NCI-H69 (cell line): ENCODE data around the gene RAB40B.
"Not testable (repeated sequence)": the region's sequence is repeated elsewhere in the genome, so short reads cannot be mapped to it uniquely, and the experiment has no call there.

Experiments used
- DNase-seq: peaks from one replicate; lab custom pipeline; 2025; lab: John Stamatoyannopoulos, UW

RAB40B gene, protein sequence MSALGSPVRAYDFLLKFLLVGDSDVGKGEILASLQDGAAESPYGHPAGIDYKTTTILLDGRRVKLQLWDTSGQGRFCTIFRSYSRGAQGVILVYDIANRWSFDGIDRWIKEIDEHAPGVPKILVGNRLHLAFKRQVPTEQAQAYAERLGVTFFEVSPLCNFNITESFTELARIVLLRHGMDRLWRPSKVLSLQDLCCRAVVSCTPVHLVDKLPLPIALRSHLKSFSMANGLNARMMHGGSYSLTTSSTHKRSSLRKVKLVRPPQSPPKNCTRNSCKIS

DNA sequence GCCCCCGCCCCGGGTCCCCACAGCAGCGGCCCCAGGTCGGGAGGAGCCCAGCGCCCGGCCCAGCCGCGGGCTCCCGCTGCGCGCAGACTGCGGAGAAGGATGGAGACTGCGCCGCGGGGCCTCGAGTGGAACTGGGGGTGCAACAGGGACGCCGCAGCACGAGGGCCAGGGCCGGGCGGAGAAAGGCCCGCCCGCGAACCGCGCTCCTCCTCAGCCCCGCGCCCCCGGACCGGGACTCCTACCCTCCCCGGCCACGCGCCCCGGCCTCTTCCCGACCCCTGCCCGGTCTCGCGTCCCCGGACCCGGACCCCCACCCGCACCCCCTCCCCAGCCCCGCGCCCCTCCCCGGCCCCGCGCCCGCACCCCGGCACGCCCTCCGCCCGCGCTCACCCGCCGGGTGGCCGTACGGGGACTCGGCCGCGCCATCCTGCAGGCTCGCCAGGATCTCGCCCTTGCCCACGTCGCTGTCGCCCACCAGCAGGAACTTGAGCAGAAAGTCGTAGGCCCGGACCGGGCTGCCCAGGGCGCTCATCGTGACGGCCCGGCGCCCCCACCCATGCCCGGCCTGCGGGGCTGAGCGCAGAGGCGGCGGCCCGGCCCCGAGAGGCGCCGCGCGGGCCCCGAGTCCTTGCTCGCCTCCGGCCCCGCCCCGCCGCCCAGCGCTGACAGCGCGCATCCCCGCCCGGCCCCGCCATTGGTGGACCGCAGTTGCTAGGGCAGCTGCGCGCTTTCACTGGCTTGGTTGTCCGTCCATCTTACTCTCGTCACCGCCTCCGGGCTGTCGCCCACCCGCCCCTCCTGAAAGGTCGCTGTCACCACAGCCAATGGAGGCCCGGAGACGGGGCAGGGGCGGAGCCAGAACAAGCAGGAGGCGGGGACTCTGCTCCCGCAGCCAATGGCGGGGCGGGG is at the start of gene RAB40B:
Gene RAB40B, minus strand, starts transcription at position 634 of the 909 bp plus-strand sequence. Its CDS starts 102 bp downstream, at position 532.
- peak; percentile 99 for DNase-seq

DNA sequence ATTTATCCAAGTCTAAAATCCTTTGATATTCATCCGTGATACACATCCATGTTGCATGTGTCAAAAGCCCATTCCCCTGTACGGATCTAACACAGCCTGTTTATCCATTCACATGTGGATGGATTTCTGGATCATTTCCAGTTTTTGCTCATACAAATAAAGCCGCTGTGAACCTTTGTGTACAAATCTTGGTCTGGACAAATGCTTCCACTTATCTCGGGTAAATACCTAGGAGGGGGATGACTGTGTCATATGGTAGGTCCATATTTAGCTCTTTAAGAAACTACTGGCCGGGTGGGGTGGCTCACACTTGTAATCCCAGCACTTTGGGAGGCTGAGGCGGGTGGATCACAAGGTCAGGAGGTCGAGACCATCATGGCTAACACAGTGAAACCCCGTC is 47.0 kb upstream of the RAB40B start:
- peak; percentile 82 for DNase-seq

DNA sequence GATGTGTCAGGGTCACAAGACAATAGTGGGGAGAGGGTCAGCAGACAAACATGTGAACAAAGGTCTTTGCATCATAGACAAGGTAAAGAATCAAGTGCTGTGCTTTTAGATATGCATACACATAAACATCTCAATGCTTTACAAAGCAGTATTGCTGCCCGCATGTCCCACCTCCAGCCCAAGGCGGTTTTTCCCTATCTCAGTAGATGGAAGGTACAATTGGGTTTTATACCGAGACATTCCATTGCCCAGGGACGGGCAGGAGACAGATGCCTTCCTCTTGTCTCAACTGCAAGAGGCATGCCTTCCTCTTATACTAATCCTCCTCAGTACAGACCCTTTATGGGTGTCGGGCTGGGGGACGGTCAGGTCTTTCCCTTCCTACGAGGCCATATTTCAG is 46.2 kb upstream of the RAB40B start:
- DNase-seq: not testable (repeated sequence)

DNA sequence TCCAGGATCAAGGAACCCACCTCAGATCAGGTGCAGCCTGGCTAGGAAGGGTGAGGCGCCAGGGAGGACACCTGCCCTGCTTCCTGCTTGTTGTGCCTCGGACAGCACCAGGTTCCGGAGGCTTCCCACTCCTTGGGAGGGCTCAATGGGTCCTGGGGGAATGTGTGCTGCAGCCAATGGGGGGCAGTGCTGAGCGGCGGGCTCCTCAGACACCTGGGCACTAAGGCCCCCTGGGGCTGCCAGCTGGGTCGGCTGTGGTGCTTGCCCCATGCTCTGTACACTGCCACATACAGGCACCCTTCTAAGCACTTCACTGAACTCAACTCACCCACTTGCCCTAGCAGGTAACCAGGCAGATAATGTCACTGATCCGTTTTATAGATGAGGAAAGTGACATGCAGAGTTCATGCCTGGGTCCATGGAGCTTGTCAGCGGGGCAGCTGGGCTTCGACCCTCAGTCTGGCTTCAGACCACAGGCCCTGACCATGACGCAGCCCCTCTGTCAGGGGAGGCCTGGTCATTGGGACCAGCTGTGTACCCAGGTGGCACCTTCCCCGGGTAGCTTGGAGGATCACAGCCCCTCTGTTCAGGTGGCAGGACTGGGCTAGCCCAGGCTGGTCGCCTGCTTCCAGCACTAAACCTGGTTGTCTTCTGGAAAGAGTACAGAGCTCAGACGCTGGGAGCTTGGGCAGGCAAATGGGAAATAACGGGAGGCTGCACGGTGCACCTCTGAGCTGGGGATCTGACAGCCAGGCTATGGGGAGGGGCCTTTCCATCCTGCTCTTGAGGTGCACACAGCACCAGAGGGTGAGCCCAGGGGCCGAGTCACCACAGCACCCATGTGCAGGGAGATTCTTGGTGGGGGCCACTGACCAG is 45.1 kb upstream of the RAB40B start:
- DNase-seq: no peak

DNA sequence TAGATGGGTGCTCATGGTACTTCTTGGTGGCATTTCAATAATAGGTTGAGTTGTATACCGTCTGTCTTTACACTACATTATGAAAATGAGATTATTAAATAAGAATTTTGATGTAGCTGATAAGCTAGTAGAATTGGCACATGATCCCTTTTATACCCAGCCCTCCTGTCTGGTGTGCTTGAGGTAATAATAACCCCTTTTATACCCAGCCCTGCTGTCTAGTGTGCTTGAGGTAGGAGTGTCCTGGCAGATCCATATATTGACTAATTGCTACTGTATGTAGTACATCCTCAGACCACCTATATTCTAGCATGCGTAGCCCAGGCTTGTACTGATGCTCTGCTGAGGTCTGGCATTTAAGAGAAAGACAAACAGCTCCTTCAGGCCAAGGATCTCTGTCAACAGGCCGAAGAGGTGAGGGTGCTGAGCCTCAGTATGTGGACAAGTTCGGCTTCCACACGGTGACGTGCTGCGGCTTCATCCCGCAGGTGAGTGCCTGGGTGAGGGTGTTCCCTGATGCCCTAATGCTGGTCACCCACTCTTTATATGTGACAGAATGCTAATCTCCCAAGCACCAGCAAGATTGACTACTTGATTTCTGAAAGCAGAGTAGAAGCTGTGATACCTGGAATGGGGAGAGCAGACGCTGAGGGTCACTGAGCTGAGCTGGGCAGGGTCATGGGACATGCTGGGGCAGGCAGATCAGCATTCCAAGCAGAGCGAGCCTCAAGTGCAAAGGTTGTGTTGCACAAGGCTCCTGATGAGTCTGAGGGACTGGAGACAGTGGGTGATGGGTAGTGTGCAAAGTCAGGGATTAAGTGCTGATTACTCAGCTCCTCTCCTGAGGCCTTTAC is 42.6 kb upstream of the RAB40B start:
- DNase-seq: no peak

DNA sequence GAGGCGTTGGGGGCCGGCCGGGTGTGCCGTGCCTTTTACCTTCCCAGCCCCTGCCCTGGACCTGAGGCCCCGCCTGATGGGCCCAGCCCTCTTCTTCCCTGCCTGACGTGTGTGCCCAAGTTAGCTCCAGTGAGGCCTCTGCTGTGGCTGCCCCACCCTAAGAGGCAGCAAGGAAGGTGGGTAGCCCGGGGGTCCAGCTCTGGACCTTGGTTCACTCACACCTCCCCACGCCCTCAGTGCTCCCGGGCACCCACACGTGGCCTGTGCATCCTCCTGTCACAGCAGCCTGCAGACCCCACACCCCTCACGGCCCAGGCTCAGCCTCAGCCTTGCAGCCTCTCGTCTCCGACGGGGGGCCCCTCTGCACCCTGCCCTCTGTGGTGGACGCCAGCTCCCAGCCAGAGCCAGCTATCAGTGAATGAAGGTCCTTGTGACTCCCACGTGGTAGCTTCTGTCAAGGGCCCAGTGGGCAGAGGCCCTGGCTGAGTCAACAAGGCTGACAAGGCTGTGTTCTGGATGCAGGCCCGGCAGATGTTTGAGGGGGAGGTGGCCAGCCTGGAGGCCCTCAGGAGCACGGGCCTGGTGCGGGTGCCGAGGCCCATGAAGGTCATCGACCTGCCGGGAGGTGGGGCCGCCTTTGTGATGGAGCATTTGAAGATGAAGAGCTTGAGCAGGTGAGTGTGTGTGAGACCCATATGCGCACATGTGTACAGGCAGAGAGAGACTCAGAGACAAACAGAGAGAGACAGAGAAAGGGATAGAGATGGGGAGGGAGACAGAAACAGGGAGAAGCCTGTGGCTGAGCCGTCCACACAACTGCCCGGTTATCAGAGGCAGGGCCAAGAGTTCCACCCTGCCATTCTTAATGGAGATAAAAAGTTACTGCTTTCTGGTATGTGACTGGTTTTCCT is 39.7 kb upstream of the RAB40B start:
- no peak for DNase-seq

DNA sequence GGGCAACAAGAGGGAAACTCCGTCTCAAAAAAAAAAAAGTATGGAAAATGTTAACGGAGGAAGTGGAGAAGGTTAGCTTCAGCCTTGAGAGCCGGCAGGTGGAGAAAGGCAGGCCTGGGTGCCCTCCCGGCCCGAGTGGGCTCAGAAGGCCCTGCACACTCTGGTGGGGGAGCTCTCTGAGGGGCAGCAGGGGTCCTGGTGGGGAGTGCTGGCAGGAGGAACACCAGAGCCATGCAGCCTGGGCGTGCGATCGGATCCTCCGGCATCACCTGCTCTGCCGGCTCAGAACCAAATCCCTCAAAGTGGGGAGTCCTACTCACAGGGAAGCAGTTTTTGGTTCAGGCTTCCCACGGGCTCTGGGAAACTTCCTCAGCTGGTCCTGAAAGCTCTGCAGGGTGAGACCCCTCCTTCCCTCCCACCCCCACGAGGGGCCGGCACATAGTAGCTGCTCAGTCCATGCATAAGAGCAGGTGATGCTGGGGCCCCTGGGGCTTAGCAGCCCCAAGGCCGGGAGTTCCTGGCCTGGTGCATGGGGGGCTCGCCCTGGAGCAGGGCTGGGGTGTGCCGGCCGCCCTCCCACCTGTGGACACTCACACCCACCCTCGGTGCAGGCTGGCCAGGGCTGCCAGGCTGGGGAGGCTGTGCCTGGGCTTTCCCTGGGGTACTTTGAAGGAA is 38.1 kb upstream of the RAB40B start:
- no peak for DNase-seq

DNA sequence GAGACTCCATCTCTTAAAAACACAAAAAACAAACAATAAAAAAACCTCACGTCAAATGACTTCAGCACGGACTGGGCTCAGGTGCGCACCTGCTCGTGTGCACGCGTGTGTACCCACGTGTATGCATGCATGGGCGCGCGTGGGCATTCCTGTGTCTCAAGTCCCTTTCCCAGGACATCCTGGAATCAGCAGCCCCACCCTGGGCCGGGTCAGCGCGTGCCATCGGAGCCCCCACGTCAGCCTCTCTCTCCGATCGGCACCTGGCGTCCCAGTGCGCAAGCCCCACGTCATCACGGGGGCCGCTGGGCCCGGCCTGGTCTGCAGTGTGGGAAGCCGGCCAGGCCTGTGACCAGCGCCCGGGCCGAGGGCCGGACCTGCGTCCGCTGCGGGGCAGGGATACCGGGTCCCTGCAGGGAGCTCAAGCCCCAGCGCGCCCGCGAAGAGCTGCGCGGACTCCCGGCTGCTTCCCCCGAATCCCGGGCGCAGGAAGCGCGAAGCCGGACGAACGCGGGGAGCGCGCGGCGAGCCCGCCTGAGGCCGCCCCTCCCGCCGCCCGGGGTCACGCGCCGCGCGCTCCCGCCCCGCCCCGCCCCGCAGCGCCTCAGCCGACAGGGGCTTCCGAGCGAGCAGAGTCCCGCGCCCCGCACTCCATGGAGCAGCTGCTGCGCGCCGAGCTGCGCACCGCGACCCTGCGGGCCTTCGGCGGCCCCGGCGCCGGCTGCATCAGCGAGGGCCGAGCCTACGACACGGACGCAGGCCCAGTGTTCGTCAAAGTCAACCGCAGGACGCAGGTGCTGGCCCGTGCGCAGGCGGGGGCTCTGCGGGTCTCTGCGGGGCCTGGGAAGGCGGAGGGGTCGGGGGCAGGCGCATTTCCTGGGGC is 36.7 kb upstream of the RAB40B start, which contains the start of gene FN3K:
Gene FN3K, plus strand, starts transcription at position 629 of the 880 bp plus-strand sequence. Its CDS starts 22 bp downstream, at position 651.
- DNase-seq: peak; percentile 86

DNA sequence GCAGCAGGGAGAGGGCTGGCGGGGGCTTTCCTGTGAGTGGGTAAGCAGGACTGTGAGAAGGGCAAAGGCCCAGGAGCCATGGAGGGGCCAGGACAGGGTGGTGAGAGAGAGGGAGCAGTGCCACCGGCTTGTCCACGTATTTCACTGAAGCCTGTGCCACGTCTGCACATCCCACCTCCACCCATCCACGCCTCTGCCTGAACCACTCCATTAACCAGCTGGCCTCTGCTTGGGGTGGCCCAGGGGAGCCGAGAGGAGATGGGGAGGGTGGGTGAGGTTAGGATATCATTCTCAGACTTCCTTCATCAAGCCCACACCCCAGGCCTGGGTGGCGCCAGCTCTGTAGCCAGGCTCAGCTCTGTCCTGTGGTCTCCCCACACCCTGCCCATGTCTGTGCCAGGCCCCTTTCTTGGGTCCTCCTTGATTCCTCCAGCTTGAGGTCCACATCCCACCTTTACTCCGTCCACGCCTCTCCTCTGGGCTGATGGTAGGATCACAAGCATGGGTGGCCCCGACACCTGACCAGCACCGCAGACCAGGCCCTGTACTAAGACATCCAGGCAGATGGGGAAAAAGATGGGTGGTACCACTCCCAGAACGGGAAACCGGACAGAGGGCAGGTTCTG is 33.7 kb upstream of the RAB40B start:
- no peak for DNase-seq

DNA sequence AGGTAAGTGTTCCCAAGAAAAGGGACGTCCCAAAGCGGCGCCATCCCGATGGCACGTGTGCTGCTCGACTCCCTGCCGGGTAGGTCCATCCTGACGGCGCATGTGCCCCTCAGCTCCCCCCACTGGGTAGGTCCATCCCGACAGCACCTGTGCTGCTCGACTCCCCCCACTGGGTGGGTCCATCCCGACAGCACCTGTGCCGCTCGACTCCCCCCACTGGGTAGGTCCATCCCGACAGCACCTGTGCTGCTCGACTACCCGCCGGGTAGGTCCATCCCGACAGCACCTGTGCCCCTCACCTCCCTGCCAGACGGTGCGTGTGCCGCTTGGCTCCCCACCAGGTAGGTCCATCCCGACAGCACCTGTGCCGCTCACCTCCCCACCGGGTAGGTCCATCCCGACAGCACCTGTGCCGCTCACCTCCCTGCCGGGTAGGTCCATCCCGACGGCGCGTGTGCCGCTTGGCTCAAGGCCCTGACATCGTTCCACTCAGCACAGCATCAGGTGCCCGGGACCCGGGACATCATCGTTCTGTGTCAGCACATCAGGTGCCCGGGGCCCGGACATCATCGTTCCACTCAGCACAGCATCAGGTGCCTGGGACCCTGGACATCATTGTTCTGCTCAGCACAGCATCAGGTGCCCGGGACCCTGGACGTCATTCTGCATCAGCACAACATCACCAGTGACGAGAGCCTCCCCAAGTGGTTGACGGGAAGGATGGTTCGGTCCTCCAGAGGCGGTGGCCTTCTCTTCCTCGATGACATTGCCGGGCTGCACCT is 31.2 kb upstream of the RAB40B start:
- no peak for DNase-seq

DNA sequence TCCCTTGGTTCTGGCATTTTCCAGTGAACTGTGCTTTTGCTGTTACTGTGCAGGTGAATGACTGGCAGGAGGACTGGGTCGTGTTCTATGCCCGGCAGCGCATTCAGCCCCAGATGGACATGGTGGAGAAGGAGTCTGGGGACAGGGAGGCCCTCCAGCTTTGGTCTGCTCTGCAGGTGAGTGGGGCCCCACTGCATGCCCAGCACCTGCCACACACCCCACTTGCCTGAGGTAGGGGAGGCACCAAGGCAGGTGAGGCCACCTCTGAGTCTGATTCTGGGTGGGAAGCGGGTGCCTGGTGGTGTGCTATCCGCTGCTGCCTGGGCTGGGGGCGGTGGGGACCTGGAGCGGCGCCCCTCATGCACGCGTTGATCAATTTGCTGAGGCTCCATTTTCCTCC is 27.9 kb upstream of the RAB40B start:
- DNase-seq: no peak

DNA sequence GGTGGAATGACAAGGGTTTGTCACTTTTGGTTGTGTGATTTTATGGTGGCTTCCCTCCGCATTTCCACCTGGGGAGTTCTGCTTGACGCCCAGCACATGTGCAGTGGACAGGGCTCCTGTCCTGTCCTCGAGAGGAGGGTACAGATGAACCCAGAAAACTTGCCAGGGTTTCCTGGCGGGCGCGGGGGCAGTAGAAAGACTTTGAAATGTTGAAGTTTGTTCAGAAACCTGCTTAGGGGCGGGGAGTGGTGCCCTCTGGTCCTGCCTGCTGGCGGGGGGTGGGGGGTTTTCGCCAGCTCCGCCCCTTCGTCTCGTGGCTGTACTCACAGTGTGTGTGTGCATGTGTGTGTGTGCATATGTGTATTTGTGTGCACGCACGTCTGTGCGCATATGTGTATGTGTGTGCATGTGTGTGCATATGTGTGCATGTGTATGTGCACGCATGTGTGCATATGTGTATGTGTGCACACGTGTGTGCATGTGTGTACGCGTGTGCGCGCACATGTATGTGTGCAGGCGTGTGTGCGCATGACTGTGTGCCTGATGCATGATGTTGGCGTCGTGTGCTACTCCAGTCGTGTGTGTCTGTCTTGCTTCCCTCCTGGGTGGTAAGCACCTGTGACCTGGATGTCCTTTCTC is 24.8 kb upstream of the RAB40B start:
- no peak for DNase-seq

DNA sequence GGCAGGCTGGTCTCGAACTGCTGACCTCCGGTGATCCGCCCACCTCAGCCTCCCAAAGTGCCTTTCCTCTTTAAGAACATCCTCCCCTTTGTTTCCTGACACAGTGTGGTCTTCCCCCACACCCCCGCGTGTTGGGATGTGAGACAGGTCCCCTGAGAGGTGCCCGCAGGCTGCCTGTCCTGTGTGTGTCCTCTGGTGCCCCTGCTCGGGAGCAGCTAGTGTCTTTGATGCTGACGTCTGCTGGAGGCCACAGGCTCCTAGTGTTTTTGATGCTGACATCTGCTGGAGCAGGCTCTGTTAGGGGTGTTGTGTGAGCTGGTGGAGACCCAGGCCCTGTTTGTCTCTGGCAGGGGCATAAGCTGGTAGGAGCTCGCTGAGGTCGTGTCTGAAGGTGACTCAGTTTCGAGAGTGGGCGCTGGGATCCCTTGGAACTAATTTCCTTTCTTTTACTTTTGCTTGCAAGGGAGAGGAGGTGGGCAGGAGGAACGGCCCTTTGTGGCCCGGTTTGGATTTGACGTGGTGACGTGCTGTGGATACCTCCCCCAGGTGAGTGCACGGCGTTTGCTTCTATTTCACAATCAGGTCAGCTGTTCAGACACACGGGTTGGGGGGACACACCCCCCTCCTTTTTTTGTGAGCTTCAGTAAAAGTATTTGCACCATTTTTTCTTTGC is 24.0 kb upstream of the RAB40B start:
- no peak for DNase-seq

DNA sequence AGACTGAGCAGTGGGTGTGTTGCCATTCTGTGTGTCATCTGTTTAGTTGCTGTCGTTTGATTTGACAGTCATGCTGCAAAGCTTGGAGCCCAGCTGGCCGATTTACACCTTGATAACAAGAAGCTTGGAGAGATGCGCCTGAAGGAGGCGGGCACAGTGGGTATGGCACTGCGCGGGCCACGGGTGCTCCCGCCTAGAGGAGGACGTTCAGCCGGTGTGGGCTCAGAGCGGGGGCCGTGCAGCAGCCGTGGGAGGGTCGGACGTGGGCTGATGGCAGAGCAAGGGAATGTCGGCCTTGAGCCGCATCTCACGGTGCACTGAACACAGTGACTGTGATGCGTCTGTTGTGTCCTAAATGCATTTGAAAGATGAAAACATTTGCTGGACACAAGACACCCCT is 21.7 kb upstream of the RAB40B start:
- no peak for DNase-seq

DNA sequence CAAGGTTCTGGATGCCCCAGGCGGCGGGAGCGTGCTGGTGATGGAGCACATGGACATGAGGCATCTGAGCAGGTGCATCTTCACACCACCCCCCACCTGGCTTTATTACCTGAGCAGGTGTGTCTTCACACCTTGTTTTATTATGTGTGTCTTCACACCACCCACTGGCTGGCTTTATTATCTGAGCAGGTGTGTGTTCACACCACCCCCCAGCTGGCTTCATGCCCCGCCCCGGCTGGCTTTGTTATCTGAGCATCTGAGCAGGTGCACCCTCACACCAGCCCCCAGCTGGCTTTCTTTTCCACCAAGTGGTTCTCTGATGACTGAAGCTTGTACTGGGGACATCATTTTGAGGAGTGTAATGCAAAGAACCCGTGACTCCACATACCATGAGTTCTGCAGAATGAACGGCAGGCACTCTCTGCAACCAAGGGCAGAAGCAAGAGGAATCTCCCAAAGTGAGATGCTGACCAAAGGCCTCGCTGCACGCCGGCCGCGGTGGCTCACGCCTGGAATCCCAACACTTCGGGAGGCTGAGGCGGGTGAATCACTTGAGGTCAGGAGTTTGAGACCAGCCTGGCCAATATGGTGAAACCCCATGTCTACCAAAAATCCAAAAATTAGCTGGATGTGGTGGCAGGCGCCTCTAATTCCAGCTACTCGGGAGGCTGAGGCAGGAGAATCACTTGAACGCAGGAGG is 20.6 kb upstream of the RAB40B start:
- DNase-seq: peak; percentile 69
